Skeletal muscle tissue (tissue), 4 donors: ENCODE data around the gene SLC4A1. TPM values are rescaled to one million over a fixed set of nuclear protein-coding genes. Genes with fewer than 3 reads are reported as not detected.
A peak's percentile ranks its signal among the peaks of the same experiment; 100 is the strongest.

Experiments
- H3K27ac ChIP-seq: one replicate; pipeline ENCODE4 v1.7.0; 2013; ENCODE audit warnings: mild to moderate bottlenecking, low read depth, low read length, inconsistent platforms
- H3K27me3 ChIP-seq, 3 donors: one replicate each; pipeline ENCODE4 v1.7.0; 2013; ENCODE audit warnings: low read length in 3 of 3; ENCODE audit not compliant: control insufficient read depth in 3 of 3, insufficient read depth in 3 of 3
- H3K36me3 ChIP-seq, 3 donors: one replicate each; pipeline ENCODE4 v1.7.0; 2013; ENCODE audit warnings: low read length in 3 of 3; ENCODE audit not compliant: control insufficient read depth in 3 of 3, insufficient read depth in 3 of 3
- H3K4me1 ChIP-seq, 3 donors: one replicate each; pipeline ENCODE4 v1.7.0; 2013; ENCODE audit warnings: low read length in 3 of 3, mild to moderate bottlenecking in 3 of 3; ENCODE audit not compliant: control insufficient read depth in 3 of 3, insufficient read depth in 3 of 3
- H3K4me3 ChIP-seq, 3 donors: one replicate each; pipeline ENCODE4 v1.7.0; 2013; ENCODE audit warnings: low read length in 3 of 3
- H3K9ac ChIP-seq, 3 donors: one replicate each; pipeline ENCODE4 v1.7.0; 2013; ENCODE audit warnings: low read length in 3 of 3, mild to moderate bottlenecking in 3 of 3, moderate library complexity in 2 of 3, low read depth in 1 of 3
- H3K9me3 ChIP-seq, 3 donors: one replicate each; pipeline ENCODE4 v1.7.0; 2013; ENCODE audit warnings: low read length in 3 of 3; ENCODE audit not compliant: control insufficient read depth in 3 of 3
- total RNA-seq: library from RNA; depleted of rRNA; stranded (reverse); fragments of >200 nt; gene quantifications from one replicate; pipeline ENCODE4 v1.2.3, GENCODE V29; 2014
- donor health status: Osteomylitis.

SLC4A1 gene
- total RNA-seq, 1 donor from 2014 or later: 47.0 TPM

DNA sequence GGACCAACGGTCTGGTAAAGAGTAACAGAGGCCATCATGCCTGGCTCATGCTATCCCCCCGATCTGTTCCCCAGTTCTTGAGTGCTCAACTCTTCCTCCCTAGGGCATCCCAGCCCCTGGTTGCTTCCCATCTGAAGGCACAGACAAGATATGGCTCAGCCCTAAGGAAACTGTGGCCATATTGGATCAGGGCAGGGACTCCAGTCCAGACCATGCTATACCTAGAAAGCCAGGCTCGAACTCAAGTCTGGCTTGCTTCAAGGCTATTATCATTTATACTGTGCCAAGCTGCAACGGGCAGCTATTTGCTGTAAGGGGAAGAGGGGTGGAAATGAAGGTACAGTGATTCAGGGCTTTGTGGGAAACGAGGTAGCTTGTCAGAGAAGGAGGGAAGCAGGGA, 51.2 kb downstream of the SLC4A1 start:
- Histone ChIP-seq H3K27ac (no peak overlapping the region), H3K27me3 (no peaks in the 10 kb centered on the region), H3K36me3 (peaks cover 37 to 42% (median 41%) of the 10 kb centered on the region in 3 donors), H3K4me3 (peak overlapping the region in 1 of 3 donors; percentile 4), H3K9ac (peak overlapping the region in 2 of 3 donors; percentile 2 to 81), H3K9me3 (peaks cover 0 to 4% (median 0%) of the 10 kb centered on the region in 3 donors), H3K4me1 (peaks cover 45 to 61% (median 46%) of the 10 kb centered on the region in 3 donors)

DNA sequence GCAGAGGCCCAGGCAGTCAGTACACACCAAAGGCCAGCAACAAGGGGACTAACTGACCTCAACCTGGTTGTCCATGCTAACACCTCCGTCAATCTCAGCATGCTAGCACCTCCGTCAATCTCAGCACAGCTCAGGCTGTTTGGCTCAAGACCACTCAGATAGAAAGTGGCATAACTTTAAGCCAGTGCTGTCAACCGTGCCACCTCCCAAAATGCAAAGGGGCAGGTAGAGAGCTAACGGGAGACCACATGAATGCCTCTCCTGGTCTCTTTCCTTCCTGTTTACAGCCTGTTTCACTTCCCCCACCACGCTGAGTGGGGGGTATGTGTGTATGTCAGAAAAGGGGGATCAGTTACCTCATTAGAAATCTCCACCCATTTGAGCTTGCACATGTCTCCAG, 51.8 kb downstream of the SLC4A1 start:
- H3K36me3 ChIP-seq: peaks cover 42 to 47% (median 46%) of the 10 kb centered on the region in 3 donors

GRCh38 chr17:44214896-44215295, 53.0 kb downstream of the SLC4A1 start:
- Histone ChIP-seq H3K9ac (no peak overlapping the region), H3K4me1 (peaks cover 51 to 75% (median 60%) of the 10 kb centered on the region in 3 donors), H3K4me3 (no peak overlapping the region), H3K9me3 (peaks cover 0 to 4% (median 0%) of the 10 kb centered on the region in 3 donors), H3K27ac (no peak overlapping the region), H3K36me3 (peaks cover 48 to 55% (median 51%) of the 10 kb centered on the region in 3 donors), H3K27me3 (no peaks in the 10 kb centered on the region)

More for the DNA sequence above, 51.8 kb downstream of the SLC4A1 start:
- no peak overlapping the region for H3K27ac ChIP-seq
- no peaks in the 10 kb centered on the region for H3K27me3 ChIP-seq
- no peak overlapping the region for H3K4me3 ChIP-seq
- peaks cover 46 to 64% (median 50%) of the 10 kb centered on the region in 3 donors for H3K4me1 ChIP-seq
- peak overlapping the region in 1 of 3 donors; percentile 3 for H3K9ac ChIP-seq
- H3K9me3 ChIP-seq: peaks cover 0 to 4% (median 0%) of the 10 kb centered on the region in 3 donors

DNA sequence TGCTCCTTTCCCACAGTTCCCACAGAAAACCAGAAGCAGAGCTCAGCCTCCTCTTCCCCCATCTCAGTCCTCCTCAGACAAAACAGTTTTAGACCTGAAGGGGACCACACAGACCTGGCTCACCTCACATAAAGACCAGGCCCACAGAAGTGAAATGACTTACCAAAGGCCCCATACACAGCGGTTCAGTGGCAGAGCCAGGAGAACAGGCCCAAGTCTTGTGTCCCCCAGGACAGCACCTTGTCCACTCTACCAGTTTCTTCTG, 53.8 kb downstream of the SLC4A1 start:
- H3K4me1 ChIP-seq: peaks cover 51 to 79% (median 61%) of the 10 kb centered on the region in 3 donors
- H3K36me3 ChIP-seq: peaks cover 55 to 62% (median 58%) of the 10 kb centered on the region in 3 donors
- H3K27ac ChIP-seq: no peak overlapping the region
- no peak overlapping the region for H3K4me3 ChIP-seq
- H3K9ac ChIP-seq: no peak overlapping the region
- no peaks in the 10 kb centered on the region for H3K27me3 ChIP-seq
- H3K9me3 ChIP-seq: peaks cover 0 to 4% (median 0%) of the 10 kb centered on the region in 3 donors

DNA sequence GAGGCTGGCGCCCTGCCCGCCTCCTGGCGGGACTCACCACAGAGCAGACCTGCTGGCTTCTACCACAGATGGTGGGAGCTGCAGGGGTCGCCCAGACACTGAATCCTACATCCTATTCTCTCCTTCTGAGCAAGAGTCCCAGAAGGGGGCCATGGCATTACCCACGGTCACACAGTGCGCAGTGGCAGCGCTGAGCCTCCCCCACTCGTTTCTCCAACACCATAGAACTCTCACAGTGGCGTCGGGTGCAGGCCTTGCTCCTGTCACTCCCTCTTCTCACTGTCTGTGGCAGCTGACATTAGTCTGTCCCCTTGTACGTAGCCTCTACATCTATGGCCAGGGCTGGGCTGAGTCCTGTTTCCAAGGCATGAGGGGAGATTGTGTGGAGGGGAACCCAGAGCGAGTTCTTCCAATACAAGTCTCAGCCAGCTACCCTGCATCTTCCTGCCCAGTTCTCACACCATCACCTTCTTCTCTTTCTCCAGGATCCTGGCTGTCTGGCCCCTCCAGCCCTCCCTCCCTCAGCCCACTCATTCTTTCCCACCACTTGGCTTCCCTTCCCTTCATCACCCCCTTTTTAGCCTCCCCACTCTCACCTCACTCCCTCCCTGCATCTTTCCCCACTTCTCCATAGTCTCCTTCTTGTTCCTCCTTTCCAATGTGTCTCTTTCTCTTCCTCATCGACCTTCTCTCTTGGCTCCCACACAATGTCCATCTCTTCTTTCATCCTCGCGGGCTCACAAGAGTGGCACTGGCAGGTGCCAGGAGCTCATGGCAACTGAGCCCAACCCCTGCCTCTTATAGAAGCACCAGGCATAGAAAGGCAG, 54.3 kb downstream of the SLC4A1 start:
- Histone ChIP-seq H3K4me3 (no peak overlapping the region), H3K27me3 (no peaks in the 10 kb centered on the region), H3K4me1 (peaks cover 51 to 79% (median 61%) of the 10 kb centered on the region in 3 donors), H3K27ac (no peak overlapping the region), H3K36me3 (peaks cover 60 to 67% (median 64%) of the 10 kb centered on the region in 3 donors), H3K9me3 (peaks cover 0 to 4% (median 0%) of the 10 kb centered on the region in 3 donors), H3K9ac (peak overlapping the region in 1 of 3 donors; percentile 66)

GRCh38 chr17:44212507-44213402, 55.2 kb downstream of the SLC4A1 start:
- Histone ChIP-seq H3K4me1 (peaks cover 45 to 74% (median 55%) of the 10 kb centered on the region in 3 donors), H3K27me3 (no peaks in the 10 kb centered on the region), H3K27ac (no peak overlapping the region), H3K4me3 (no peak overlapping the region), H3K36me3 (peaks cover 64 to 74% (median 72%) of the 10 kb centered on the region in 3 donors), H3K9ac (peak overlapping the region in 1 of 3 donors; percentile 66), H3K9me3 (peaks cover 0 to 4% (median 0%) of the 10 kb centered on the region in 3 donors)

DNA sequence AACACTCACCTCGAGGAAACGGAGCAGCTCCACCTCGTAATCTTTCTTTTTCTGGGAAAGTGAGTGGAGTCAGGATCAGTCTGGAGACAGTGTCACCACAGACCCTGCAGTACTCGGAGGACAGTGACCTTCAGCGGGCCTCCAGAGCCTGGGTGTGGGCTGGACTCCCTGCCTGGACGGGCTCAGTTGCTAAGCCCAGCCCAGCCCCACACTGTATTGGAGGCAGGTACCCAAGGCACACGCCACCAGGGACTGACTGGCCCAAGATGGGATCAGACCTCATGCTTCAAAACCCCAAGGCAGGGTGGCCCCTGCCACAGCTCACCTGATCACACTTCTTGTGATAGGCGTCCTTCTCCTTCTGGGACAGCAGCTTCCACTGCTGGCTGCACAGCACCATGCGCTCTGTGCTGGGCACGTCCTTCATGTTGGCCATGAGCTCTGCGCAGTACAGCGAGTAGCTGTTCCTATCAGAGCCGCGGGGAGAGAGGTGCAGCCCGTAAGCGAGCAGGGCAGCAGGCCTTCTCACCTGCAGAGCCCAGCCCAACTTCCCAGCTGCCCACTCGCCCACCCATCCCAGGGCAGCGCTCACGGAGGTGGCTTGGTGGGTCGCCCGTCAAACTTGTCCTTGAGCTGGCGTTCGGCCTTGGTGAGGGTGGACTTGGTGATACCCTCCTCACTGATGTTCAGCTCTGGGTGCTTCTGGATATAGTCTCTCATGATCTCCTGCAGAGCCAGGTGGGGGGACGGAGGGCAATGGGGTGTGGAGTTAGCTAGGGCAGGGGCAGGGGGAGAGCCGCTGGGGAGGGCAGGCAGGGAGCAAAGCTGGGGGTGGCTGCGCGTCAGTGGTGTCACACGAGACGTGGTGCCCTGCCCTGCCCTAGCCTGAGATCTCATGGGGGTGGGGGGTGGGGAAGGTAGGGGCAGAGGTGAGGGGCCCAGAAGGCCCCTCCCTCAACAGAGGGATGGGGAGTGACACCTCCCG, 56.4 kb downstream of the SLC4A1 start:
- peaks cover 34 to 62% (median 44%) of the 10 kb centered on the region in 3 donors for H3K4me1 ChIP-seq
- H3K9me3 ChIP-seq: peaks cover 0 to 4% (median 0%) of the 10 kb centered on the region in 3 donors
- no peak overlapping the region for H3K27ac ChIP-seq
- peaks cover 74 to 76% (median 74%) of the 10 kb centered on the region in 3 donors for H3K36me3 ChIP-seq
- no peak overlapping the region for H3K4me3 ChIP-seq
- peak overlapping the region in 1 of 3 donors; percentile 54 for H3K9ac ChIP-seq
- no peaks in the 10 kb centered on the region for H3K27me3 ChIP-seq

DNA sequence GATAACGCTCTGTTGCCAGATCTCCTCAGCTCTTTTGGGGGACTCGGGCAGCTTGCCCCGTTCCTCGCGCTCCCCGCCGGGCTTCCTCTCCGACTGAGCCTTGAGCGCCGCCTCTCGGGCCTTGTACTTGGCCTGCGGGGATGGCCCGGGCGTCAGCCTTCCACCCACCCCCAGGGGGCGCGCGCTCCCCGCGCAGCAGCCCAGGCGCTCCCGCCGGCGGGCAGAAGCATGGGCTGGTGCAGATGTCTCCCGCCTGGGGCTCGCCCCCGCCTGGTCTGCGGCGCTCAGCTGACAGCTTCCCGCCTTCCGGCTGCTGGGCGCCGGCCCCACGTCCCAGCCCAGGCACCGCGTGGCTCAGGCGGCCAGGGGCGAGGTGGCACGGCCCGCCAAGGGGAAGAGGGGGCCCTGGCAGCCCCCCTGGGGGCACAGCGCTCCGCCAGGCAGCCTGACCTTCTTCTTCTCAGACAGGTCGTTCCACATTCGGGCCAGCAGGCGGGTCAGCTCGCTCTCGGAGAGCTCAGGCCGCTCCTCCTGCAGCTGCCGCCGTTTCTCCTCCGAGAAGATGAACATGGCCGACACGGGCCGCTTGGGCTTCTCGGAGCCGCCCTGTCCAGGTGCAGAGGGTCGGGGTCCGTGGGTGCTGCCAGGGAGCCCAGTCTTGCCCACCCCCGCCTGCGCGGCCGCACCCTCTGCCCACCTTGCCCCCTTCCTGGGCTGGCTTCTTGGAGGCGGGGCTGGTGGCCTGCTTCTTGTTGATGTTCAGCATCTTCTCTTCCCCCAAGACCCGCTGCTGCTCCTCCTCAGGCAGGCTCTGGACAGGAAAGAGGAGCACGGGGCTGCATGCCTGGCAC, 57.4 kb downstream of the SLC4A1 start:
- Histone ChIP-seq H3K36me3 (peaks cover 66 to 69% (median 67%) of the 10 kb centered on the region in 3 donors), H3K4me3 (no peak overlapping the region), H3K9me3 (peaks cover 0 to 4% (median 0%) of the 10 kb centered on the region in 3 donors), H3K9ac (peak overlapping the region in 2 of 3 donors; percentile 54 to 62), H3K27me3 (no peaks in the 10 kb centered on the region), H3K4me1 (peaks cover 30 to 52% (median 38%) of the 10 kb centered on the region in 3 donors), H3K27ac (peak overlapping the region; percentile 51)
